ENCODE results near the gene OTOGL.
A peak's percentile ranks its signal among the peaks of the same experiment; 100 is the strongest.

Gene OTOGL

GRCh38 chr12:80377140-80377794 lies 277.9 kb downstream of the OTOGL start:
- no peak for DNase-seq (ENCODE audit: low spot score)

- DNase-seq (ENCODE audit: low spot score) = no peak
Observed at GRCh38 chr12:80381121-80381520, 281.8 kb downstream of the OTOGL start.

GRCh38 chr12:80382254-80382653 lies 282.9 kb downstream of the OTOGL start:
- no peak for DNase-seq (ENCODE audit: low spot score)

- DNase-seq (ENCODE audit: low spot score) = peak; percentile 35
Observed at GRCh38 chr12:80400571-80400991, 301.2 kb downstream of the OTOGL start.

- no peak for DNase-seq (ENCODE audit: low spot score)
Observed at GRCh38 chr12:80401191-80401590, 301.9 kb downstream of the OTOGL start.

GRCh38 chr12:80404629-80405028 lies 305.3 kb downstream of the OTOGL start:
- DNase-seq (ENCODE audit: low spot score) = no peak

GRCh38 chr12:80406253-80406652 lies 306.9 kb downstream of the OTOGL start:
- no peak for DNase-seq (ENCODE audit: low spot score)

GRCh38 chr12:80411787-80412186 lies 312.4 kb downstream of the OTOGL start:
- no peak for DNase-seq (ENCODE audit: low spot score)

GRCh38 chr12:80412343-80412953 lies 313.1 kb downstream of the OTOGL start:
- peak; percentile 30 for DNase-seq (ENCODE audit: low spot score)

GRCh38 chr12:80413462-80413861 lies 314.1 kb downstream of the OTOGL start:
- no peak for DNase-seq (ENCODE audit: low spot score)

- DNase-seq (ENCODE audit: low spot score) = no peak
Observed at GRCh38 chr12:80415466-80415865, 316.1 kb downstream of the OTOGL start.

- DNase-seq (ENCODE audit: low spot score) = no peak
Observed at GRCh38 chr12:80419644-80420043, 320.3 kb downstream of the OTOGL start.

GRCh38 chr12:80420075-80420474 lies 320.7 kb downstream of the OTOGL start:
- DNase-seq (ENCODE audit: low spot score) = no peak

- no peak for DNase-seq (ENCODE audit: low spot score)
Observed at GRCh38 chr12:80422550-80422949, 323.2 kb downstream of the OTOGL start.

Data from D341Med (cell line).